Testis (tissue), 3 donors: Measurements from ENCODE around the gene SPPL3. TPM values are rescaled to one million over a fixed set of nuclear protein-coding genes. Genes with fewer than 3 reads are reported as not detected.

ENCODE experiments used
- DNase-seq: peaks from one replicate; pipeline ENCODE4 v3.0.0-alpha.2; 2019
- H3K27ac ChIP-seq, 2 donors: fragments of 200-600 bp; sonication (generic); one replicate each; pipeline ENCODE4 v1.5.1; 2019
- H3K27me3 ChIP-seq: fragments of 200-600 bp; sonication (generic); one replicate; pipeline ENCODE4 v1.5.1; 2019
- H3K36me3 ChIP-seq: fragments of 200-600 bp; sonication (generic); one replicate; pipeline ENCODE4 v1.5.1; 2017; ENCODE audit warnings: low read depth; ENCODE audit errors: missing control alignments
- H3K4me1 ChIP-seq: fragments of 200-600 bp; sonication (generic); one replicate; pipeline ENCODE4 v1.5.1; 2019
- H3K4me3 ChIP-seq, 2 donors: fragments of 200-600 bp; sonication (generic); one replicate each; pipeline ENCODE4 v1.5.1; 2017 to 2019
- H3K9me3 ChIP-seq: fragments of 200-600 bp; sonication (generic); one replicate; pipeline ENCODE4 v1.5.1; 2017
- POLR2A ChIP-seq: fragments of 450-650 bp; IDR thresholded peaks from one replicate; pipeline ENCODE4 v1.6.1; 2017; ENCODE audit warnings: antibody characterized with exemption, mild to moderate bottlenecking, moderate library complexity
- WGBS, 2 donors: methylation state at CpG; one replicate each; pipeline ENCODE4 v1.1.5; 2018; 5-methylcytosine and 5-hydroxymethylcytosine counted together
- intact Hi-C: fragments of 100-400 bp; cut with DNase I; formaldehyde crosslinking; loops from one replicate; pipeline ENCODE4 v1.15.1; 2023; ENCODE audit warnings: low total_unique reads
- polyA plus RNA-seq: library from polyadenylated mRNA; stranded (reverse); fragments of 350-450 nt; fragmentation: Illumina TruSeq; extraction: RNeasy Lipid Tissue Mini Kit (QIAGEN cat#74804); gene quantifications from one replicate; pipeline ENCODE4 v1.2.3, GENCODE V29; 2014; ENCODE audit warnings: low read depth, low replicate concordance; ENCODE audit not compliant: insufficient read depth
- total RNA-seq, 2 donors: library from RNA; depleted of rRNA; stranded (reverse); fragments of >200 nt; gene quantifications; one replicate each; pipeline ENCODE4 v1.2.3, GENCODE V29; 2016
- TF ChIP-seq, protein P1 (sequence below), 3 experiments: fragments of 450-650 bp in 2 of 3; fragments of 200-600 bp in 1 of 3; sonication (generic) in 1 of 3; IDR thresholded peaks; one replicate each; pipeline ENCODE4 v1.5.1; 2016 to 2019; ENCODE audit warnings: antibody characterized with exemption in 3 of 3, mild to moderate bottlenecking in 2 of 3, moderate library complexity in 1 of 3

SPPL3 gene
- total and polyA plus RNA-seq, 3 donors from 2014 or later, result 61.1 to 190 (median 65.4) TPM

DNA sequence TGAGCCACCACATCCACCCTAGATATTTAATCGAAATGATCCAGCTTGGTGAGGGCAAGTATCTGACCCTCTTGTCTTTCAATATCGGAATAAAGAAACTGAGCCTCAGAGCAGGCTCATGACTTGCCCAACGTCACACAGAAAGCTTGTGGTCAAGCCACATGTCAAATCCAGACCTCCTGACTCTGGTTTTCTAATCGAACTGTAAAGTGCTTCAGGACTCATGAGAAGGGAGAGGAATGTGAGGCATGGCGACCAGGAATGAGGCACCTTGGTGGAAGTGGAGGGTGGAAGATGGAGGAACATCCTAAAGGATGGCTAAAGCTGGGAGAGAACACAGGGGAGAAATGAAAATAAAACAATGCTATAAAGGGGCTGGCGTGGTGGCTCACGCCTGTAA is 27.9 kb upstream of the SPPL3 start:
- intact Hi-C loops, result no loop called here
- Histone ChIP-seq H3K4me3 (no peak overlapping the region), H3K36me3 (no peaks in the 10 kb centered on the region), H3K27me3 (no peaks in the 10 kb centered on the region), H3K4me1 (no peaks in the 10 kb centered on the region), H3K9me3 (no peaks in the 10 kb centered on the region), H3K27ac (no peak overlapping the region)
- WGBS, 2 donors, result 83 to 85% methylated on average over 7 of the region's 7 CpGs
- no peak for TF ChIP-seq POLR2A
- DNase-seq, result no peak

DNA sequence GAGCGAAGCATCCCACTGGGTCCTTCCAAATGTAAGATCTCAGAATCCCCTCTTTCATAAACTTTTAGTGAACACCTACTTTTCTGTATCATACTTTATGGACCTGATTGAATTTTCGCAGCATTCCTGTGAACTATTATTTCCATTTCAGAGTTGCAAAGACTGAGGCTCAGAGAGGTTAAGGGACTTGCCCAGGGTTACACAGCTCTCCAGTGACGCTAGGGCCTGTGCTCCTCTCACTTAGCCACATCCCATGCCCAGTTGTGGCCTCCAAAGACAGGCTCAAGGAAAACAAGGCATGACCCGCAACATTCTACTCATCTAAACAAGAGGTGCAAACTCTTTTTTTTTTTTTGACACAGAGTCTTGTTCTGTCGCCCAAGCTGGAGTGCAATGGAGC is 25.9 kb upstream of the SPPL3 start:
- TF ChIP-seq, protein P1, sequence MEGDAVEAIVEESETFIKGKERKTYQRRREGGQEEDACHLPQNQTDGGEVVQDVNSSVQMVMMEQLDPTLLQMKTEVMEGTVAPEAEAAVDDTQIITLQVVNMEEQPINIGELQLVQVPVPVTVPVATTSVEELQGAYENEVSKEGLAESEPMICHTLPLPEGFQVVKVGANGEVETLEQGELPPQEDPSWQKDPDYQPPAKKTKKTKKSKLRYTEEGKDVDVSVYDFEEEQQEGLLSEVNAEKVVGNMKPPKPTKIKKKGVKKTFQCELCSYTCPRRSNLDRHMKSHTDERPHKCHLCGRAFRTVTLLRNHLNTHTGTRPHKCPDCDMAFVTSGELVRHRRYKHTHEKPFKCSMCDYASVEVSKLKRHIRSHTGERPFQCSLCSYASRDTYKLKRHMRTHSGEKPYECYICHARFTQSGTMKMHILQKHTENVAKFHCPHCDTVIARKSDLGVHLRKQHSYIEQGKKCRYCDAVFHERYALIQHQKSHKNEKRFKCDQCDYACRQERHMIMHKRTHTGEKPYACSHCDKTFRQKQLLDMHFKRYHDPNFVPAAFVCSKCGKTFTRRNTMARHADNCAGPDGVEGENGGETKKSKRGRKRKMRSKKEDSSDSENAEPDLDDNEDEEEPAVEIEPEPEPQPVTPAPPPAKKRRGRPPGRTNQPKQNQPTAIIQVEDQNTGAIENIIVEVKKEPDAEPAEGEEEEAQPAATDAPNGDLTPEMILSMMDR (IDR thresholded peaks at IDR 0.05), result no peak
- no peak for TF ChIP-seq POLR2A
- no peak overlapping the region for H3K4me3 ChIP-seq
- H3K9me3 ChIP-seq, result no peaks in the 10 kb centered on the region
- no peak for DNase-seq
- intact Hi-C loops, result no loop called here
- H3K4me1 ChIP-seq, result no peaks in the 10 kb centered on the region
- no peaks in the 10 kb centered on the region for H3K36me3 ChIP-seq
- H3K27me3 ChIP-seq, result no peaks in the 10 kb centered on the region
- WGBS, 2 donors, result 94 to 98% methylated on average over 5 of the region's 5 CpGs
- no peak overlapping the region for H3K27ac ChIP-seq

DNA sequence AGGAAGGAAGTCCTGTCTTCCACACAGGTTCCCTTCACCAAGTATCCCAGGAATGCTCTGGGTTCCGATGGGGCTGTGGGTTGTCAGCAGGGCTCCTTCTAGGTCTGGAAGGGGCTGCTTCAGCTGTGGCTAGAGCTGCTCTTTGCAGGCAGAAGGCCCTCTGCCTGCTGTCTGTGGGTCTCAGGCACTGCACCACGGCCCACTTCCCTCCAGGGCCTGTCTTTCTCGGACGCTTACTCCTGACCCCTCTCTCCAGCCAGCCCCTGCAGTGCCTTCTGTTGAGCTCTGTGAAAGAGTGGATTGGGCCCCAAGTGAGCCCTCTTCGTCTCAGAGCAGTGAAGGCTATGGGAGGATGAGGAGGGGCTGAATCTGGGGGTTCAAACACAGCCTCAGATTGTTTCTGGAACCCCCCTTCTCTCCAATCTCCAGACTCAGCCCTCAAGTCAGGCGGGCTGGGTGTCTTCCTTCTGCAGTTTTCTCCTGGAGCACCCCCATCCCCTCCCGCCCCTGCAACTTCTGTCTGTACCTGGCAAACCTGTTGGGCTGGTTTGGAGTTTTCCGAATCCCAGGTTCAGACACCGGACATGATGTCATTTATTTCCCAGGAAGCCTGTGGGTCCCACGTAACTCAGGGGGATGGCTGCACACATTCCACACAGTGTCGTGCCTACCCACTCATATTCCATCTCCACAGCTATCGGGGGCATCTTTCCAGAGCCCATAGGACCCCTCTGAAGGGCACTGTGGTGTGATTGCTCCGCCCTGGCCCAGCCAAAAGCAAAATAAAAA is 24.9 kb upstream of the SPPL3 start:
- Histone ChIP-seq H3K4me1 (no peaks in the 10 kb centered on the region), H3K4me3 (no peak overlapping the region), H3K9me3 (no peaks in the 10 kb centered on the region), H3K36me3 (no peaks in the 10 kb centered on the region), H3K27me3 (no peaks in the 10 kb centered on the region), H3K27ac (no peak overlapping the region)
- 81 to 87% methylated on average over 12 to 13 of the region's 13 CpGs for WGBS, 2 donors
- intact Hi-C loops, result no loop called here
- DNase-seq, result no peak
- TF ChIP-seq, protein P1 (IDR thresholded peaks at IDR 0.05), result no peak
- no peak for TF ChIP-seq POLR2A

DNA sequence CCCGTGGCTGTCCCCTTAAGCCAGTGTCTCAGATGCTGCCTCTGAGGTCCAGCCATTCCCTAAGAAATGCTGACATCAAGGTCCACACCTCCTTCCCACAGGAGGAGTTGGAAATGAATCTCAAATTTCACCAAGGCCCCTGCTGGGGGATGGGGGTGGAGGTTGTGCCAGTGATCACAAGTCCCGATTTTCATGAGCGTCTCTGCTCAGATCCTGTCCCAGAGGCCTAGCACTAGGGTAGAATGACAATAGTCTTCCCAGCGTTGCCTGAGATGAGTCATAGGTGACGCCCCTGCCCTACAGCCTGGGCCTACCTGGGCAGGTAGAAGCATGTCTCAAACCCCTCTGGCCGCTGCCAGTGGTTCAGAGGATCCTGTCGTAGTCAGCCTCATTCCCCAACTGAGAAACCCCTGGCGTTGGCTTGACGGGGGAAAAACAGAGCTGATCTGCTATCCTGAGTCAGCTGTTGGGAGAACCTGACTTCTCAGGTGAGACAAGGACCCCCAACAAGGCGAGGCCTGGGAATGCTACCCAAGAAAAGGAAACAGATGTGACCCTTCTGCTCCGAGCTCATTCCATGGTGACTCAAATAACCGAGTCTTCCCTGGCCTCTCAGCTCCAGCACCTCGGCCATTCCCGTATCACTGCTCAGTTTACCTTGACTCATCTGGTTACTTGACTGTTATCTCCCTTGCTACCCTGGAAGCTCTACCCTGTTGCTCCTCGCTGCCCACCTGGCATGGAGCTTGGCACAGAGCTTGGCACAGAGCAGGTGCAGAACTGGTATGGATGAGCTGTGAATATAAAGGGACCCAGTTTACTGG is 21.8 kb upstream of the SPPL3 start:
- TF ChIP-seq, protein P1 (IDR thresholded peaks at IDR 0.05), result no peak
- TF ChIP-seq POLR2A, result no peak
- H3K4me1 ChIP-seq, result no peaks in the 10 kb centered on the region
- H3K36me3 ChIP-seq, result no peaks in the 10 kb centered on the region
- H3K9me3 ChIP-seq, result no peaks in the 10 kb centered on the region
- no peak for DNase-seq
- H3K27me3 ChIP-seq, result no peaks in the 10 kb centered on the region
- WGBS, 2 donors, result 76 to 79% methylated on average over 11 to 15 of the region's 15 CpGs
- intact Hi-C loops, result no loop called here
- H3K4me3 ChIP-seq, result no peak overlapping the region
- no peak overlapping the region for H3K27ac ChIP-seq

DNA sequence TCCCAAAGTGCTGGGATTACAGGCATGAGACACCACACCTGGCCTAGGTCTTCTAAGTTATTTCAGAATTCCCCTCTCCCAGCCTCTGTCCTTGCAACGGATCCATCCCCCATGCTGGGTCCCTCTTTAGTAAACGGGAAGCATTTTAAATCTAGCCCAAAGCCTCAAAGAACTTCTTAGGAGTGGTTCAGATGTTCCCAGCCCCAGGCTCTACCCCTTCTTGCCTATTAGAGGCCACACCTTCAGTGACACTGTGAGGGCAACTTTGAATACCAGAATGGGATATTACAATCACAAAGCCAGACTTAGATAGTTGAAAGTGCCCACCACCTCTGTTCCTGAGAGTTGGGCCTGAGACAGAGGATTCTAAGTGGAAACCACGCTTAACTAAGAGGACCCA is 18.1 kb upstream of the SPPL3 start:
- Histone ChIP-seq H3K27ac (no peak overlapping the region), H3K27me3 (no peaks in the 10 kb centered on the region), H3K36me3 (no peaks in the 10 kb centered on the region), H3K4me1 (no peaks in the 10 kb centered on the region), H3K4me3 (no peak overlapping the region), H3K9me3 (no peaks in the 10 kb centered on the region)
- DNase-seq, result no peak
- intact Hi-C loops, result no loop called here
- WGBS, 2 donors, result 67 to 69% methylated on average over 3 of the region's 3 CpGs
- TF ChIP-seq POLR2A, result no peak
- TF ChIP-seq, protein P1 (IDR thresholded peaks at IDR 0.05), result no peak
